GM23338 (cell line): ENCODE measurements around the gene FGGY. TPM values are rescaled to one million over a fixed set of nuclear protein-coding genes. Genes with fewer than 3 reads are reported as not detected.

Experiments used
- ATAC-seq: fragments of 200-7000 bp; cut with Tn5 transposase; 3 replicates; pipeline ENCODE4 v1.9.1; 2020
- DNase-seq: peaks from one replicate; pipeline ENCODE4 v3.0.0-alpha.2; 2015; ENCODE audit warnings: low spot score
- H2AFZ ChIP-seq: fragments of 200-600 bp; sonication (generic); 2 replicates; pipeline ENCODE4 v1.8.0; 2016; ENCODE audit warnings: antibody characterized with exemption, mild to moderate bottlenecking, moderate library complexity
- H3F3A ChIP-seq: fragments of 200-600 bp; sonication (generic); replicated peaks from 2 replicates; pipeline ENCODE4 v1.8.0; 2017; ENCODE audit warnings: antibody characterized with exemption, mixed run types, low read depth
- H3K27ac ChIP-seq: fragments of 200-600 bp; sonication (generic); 2 replicates; pipeline ENCODE4 v1.6.1; 2016; ENCODE audit warnings: low read depth
- H3K27me3 ChIP-seq: fragments of 200-600 bp; sonication (generic); 2 replicates; pipeline ENCODE4 v1.8.0; 2016; ENCODE audit warnings: mild to moderate bottlenecking, mixed run types, moderate library complexity; ENCODE audit not compliant: insufficient read depth
- H3K36me3 ChIP-seq: fragments of 200-600 bp; sonication (generic); 2 replicates; pipeline ENCODE4 v1.8.0; 2016; ENCODE audit warnings: mild to moderate bottlenecking; ENCODE audit not compliant: insufficient read depth
- H3K4me1 ChIP-seq: fragments of 200-600 bp; sonication (generic); 2 replicates; pipeline ENCODE4 v1.8.0; 2016; ENCODE audit warnings: mild to moderate bottlenecking, moderate library complexity; ENCODE audit not compliant: insufficient read depth
- H3K4me2 ChIP-seq: fragments of 200-600 bp; sonication (generic); 2 replicates; pipeline ENCODE4 v1.7.1; 2017; ENCODE audit warnings: mixed run types
- H3K4me3 ChIP-seq: fragments of 200-600 bp; sonication (generic); 2 replicates; pipeline ENCODE4 v1.6.1; 2016; ENCODE audit warnings: mixed run types
- H3K79me2 ChIP-seq: fragments of 200-600 bp; sonication (generic); replicated peaks from 2 replicates; pipeline ENCODE4 v1.8.0; 2017; ENCODE audit warnings: mild to moderate bottlenecking; ENCODE audit not compliant: insufficient read depth
- H3K9me2 ChIP-seq: fragments of 200-600 bp; sonication (generic); 2 replicates; pipeline ENCODE4 v1.8.0; 2017; ENCODE audit not compliant: insufficient read depth
- H4K20me1 ChIP-seq: fragments of 200-600 bp; sonication (generic); replicated peaks from 2 replicates; pipeline ENCODE4 v1.8.0; 2017; ENCODE audit warnings: mild to moderate bottlenecking; ENCODE audit not compliant: insufficient read depth
- H3K27ac Mint-ChIP-seq: 2 replicates; pipeline ENCODE4 v1.8.0; 2020; ENCODE audit warnings: inconsistent platforms, mild to moderate bottlenecking, moderate library complexity, mixed read lengths
- H3K27me3 Mint-ChIP-seq: 3 replicates; pipeline ENCODE4 v1.8.0; 2022; ENCODE audit warnings: low read depth, mild to moderate bottlenecking, moderate library complexity, mixed read lengths, inconsistent platforms; ENCODE audit not compliant: insufficient read depth, poor library complexity
- H3K36me3 Mint-ChIP-seq: 3 replicates; pipeline ENCODE4 v1.8.0; 2021; ENCODE audit warnings: low read depth, mild to moderate bottlenecking, inconsistent platforms, moderate library complexity, mixed read lengths
- H3K4me1 Mint-ChIP-seq: 3 replicates; pipeline ENCODE4 v1.8.0; 2020; ENCODE audit warnings: mild to moderate bottlenecking, inconsistent platforms, mixed read lengths
- H3K4me3 Mint-ChIP-seq: 3 replicates; pipeline ENCODE4 v1.8.0; 2021; ENCODE audit warnings: moderate library complexity, mild to moderate bottlenecking, inconsistent platforms, mixed read lengths
- H3K9me3 Mint-ChIP-seq: 3 replicates; pipeline ENCODE4 v1.8.0; 2020; ENCODE audit warnings: moderate library complexity, mild to moderate bottlenecking, inconsistent platforms, mixed read lengths
- EZH2 ChIP-seq: fragments of 200-600 bp; sonication (generic); IDR thresholded peaks from one replicate; pipeline ENCODE4 v1.8.0; 2017; ENCODE audit warnings: antibody characterized with exemption, mild to moderate bottlenecking, low read depth; ENCODE audit not compliant: unreplicated experiment
- NANOG ChIP-seq: IDR thresholded peaks from 2 replicates; pipeline ENCODE4 v1.6.1; 2016; ENCODE audit warnings: antibody characterized with exemption, borderline replicate concordance
- POLR2AphosphoS5 ChIP-seq: IDR thresholded peaks from 2 replicates; pipeline ENCODE4 v1.6.1; 2016; ENCODE audit warnings: antibody characterized with exemption, low read depth
- STAT1 ChIP-seq: IDR thresholded peaks from one replicate; pipeline ENCODE4 v1.6.1; 2016; ENCODE audit warnings: antibody characterized with exemption; ENCODE audit not compliant: unreplicated experiment
- ZNF114 ChIP-seq: fragments of 250-450 bp; sonication (Bioruptor Pico); IDR thresholded peaks from 2 replicates; pipeline ENCODE4 v1.5.0; 2020; ENCODE audit warnings: mild to moderate bottlenecking, moderate library complexity
- ZNF331 ChIP-seq: fragments of 250-450 bp; sonication (Bioruptor Pico); IDR thresholded peaks from 2 replicates; pipeline ENCODE4 v1.5.0; 2020; ENCODE audit warnings: low read depth, mild to moderate bottlenecking, moderate library complexity
- polyA plus RNA-seq: library from polyadenylated mRNA; unstranded; fragments of >200 nt; fragmentation: Nextera tagmentation; extraction: Ambion mirVana; gene quantifications from 2 replicates; pipeline ENCODE4 v1.2.1, GENCODE V29; 2016
- total RNA-seq: library from RNA; depleted of rRNA; stranded (reverse); fragments of >200 nt; shearing (Covaris generic); gene quantifications from 2 replicates; pipeline ENCODE4 v1.2.3, GENCODE V29; 2014
- TF ChIP-seq, protein P1 (sequence below): IDR thresholded peaks from 2 replicates; pipeline ENCODE4 v1.6.1; 2016; ENCODE audit warnings: antibody characterized with exemption
- TF ChIP-seq, protein P2 (sequence below): fragments of 250-450 bp; sonication (Bioruptor Pico); IDR thresholded peaks from 2 replicates; pipeline ENCODE4 v1.5.0; 2020; ENCODE audit warnings: mild to moderate bottlenecking, moderate library complexity

Gene FGGY
- total and polyA plus RNA-seq, 2 experiments from 2014 or later = 10.9 to 21.4 TPM

DNA sequence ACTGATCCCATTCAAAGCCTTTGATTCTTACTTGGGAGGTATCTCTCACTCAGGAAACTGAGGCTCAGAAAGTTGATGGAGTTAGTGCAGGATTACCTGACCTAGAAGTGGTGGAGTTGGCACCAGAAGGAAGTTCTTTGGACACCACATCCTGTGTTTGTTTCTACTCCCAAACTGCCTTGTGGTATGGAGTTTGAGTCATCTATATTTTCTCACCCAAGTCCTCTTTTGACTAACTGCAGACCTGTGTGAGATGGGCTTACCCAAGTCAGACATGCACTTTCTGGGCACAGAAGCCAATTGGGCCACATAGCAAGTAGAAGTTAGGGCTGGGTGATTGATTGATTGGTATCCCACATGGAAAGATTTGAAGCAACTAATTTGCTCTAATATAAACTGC lies 36.1 kb downstream of the FGGY start:
- ATAC-seq = no peak
- TF ChIP-seq STAT1 (no peak), POLR2AphosphoS5 (no peak), EZH2 (no peak), ZNF331 (CRISPR knock-in tag) (no peak), ZNF114 (CRISPR knock-in tag) (no peak), NANOG (no peak)
- TF ChIP-seq, protein P1, sequence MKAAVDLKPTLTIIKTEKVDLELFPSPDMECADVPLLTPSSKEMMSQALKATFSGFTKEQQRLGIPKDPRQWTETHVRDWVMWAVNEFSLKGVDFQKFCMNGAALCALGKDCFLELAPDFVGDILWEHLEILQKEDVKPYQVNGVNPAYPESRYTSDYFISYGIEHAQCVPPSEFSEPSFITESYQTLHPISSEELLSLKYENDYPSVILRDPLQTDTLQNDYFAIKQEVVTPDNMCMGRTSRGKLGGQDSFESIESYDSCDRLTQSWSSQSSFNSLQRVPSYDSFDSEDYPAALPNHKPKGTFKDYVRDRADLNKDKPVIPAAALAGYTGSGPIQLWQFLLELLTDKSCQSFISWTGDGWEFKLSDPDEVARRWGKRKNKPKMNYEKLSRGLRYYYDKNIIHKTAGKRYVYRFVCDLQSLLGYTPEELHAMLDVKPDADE = no peak
- TF ChIP-seq, protein P2, sequence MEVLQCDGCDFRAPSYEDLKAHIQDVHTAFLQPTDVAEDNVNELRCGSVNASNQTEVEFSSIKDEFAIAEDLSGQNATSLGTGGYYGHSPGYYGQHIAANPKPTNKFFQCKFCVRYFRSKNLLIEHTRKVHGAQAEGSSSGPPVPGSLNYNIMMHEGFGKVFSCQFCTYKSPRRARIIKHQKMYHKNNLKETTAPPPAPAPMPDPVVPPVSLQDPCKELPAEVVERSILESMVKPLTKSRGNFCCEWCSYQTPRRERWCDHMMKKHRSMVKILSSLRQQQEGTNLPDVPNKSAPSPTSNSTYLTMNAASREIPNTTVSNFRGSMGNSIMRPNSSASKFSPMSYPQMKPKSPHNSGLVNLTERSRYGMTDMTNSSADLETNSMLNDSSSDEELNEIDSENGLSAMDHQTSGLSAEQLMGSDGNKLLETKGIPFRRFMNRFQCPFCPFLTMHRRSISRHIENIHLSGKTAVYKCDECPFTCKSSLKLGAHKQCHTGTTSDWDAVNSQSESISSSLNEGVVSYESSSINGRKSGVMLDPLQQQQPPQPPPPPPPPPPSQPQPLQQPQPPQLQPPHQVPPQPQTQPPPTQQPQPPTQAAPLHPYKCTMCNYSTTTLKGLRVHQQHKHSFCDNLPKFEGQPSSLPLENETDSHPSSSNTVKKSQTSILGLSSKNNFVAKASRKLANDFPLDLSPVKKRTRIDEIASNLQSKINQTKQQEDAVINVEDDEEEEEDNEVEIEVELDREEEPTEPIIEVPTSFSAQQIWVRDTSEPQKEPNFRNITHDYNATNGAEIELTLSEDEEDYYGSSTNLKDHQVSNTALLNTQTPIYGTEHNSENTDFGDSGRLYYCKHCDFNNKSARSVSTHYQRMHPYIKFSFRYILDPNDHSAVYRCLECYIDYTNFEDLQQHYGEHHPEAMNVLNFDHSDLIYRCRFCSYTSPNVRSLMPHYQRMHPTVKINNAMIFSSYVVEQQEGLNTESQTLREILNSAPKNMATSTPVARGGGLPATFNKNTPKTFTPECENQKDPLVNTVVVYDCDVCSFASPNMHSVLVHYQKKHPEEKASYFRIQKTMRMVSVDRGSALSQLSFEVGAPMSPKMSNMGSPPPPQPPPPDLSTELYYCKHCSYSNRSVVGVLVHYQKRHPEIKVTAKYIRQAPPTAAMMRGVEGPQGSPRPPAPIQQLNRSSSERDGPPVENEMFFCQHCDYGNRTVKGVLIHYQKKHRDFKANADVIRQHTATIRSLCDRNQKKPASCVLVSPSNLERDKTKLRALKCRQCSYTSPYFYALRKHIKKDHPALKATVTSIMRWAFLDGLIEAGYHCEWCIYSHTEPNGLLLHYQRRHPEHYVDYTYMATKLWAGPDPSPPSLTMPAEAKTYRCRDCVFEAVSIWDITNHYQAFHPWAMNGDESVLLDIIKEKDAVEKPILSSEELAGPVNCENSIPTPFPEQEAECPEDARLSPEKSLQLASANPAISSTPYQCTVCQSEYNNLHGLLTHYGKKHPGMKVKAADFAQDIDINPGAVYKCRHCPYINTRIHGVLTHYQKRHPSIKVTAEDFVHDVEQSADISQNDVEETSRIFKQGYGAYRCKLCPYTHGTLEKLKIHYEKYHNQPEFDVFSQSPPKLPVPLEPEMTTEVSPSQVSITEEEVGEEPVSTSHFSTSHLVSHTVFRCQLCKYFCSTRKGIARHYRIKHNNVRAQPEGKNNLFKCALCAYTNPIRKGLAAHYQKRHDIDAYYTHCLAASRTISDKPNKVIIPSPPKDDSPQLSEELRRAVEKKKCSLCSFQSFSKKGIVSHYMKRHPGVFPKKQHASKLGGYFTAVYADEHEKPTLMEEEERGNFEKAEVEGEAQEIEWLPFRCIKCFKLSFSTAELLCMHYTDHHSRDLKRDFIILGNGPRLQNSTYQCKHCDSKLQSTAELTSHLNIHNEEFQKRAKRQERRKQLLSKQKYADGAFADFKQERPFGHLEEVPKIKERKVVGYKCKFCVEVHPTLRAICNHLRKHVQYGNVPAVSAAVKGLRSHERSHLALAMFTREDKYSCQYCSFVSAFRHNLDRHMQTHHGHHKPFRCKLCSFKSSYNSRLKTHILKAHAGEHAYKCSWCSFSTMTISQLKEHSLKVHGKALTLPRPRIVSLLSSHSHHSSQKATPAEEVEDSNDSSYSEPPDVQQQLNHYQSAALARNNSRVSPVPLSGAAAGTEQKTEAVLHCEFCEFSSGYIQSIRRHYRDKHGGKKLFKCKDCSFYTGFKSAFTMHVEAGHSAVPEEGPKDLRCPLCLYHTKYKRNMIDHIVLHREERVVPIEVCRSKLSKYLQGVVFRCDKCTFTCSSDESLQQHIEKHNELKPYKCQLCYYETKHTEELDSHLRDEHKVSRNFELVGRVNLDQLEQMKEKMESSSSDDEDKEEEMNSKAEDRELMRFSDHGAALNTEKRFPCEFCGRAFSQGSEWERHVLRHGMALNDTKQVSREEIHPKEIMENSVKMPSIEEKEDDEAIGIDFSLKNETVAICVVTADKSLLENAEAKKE (CRISPR knock-in tag) = no peak

More for the DNA sequence above, 36.1 kb downstream of the FGGY start:
- Mint-ChIP-seq H3K9me3 (no peaks in the 10 kb centered on the region), H3K27ac (no peak overlapping the region), H3K27me3 (no peaks in the 10 kb centered on the region), H3K36me3 (no peaks in the 10 kb centered on the region), H3K4me1 (peaks cover 4% of the 10 kb centered on the region; the same call in 2 of the 3 replicates), H3K4me3 (no peak overlapping the region)
- no peaks in the 10 kb centered on the region for H3K79me2 ChIP-seq
- H3K4me2 ChIP-seq = no peak overlapping the region
- H2AFZ ChIP-seq = no peak overlapping the region
- no peaks in the 10 kb centered on the region for H3K36me3 ChIP-seq
- no peaks in the 10 kb centered on the region for H3F3A ChIP-seq
- no peaks in the 10 kb centered on the region for H4K20me1 ChIP-seq
- no peaks in the 10 kb centered on the region for H3K27me3 ChIP-seq
- H3K4me1 ChIP-seq = no peaks in the 10 kb centered on the region
- H3K4me3 ChIP-seq = no peak overlapping the region
- no peak overlapping the region for H3K27ac ChIP-seq
- DNase-seq = no peak
- H3K9me2 ChIP-seq = peaks cover 5% of the 10 kb centered on the region; the same call in 1 of the 2 replicates
